Activated T-cell treated with anti-CD3 and anti-CD28 coated beads for 48 hours (primary cell): Measurements from ENCODE around the gene AP3D1.
A peak's percentile ranks its signal among the peaks of the same experiment; 100 is the strongest.

Experiments used
- DNase-seq: peaks from one replicate; pipeline ENCODE4 v3.0.0-alpha.2; 2020; ENCODE audit warnings: low read depth

The AP3D1 gene

GRCh38 chr19:2061495-2062388 lies 89.6 kb downstream of the AP3D1 start:
- peak; percentile 100 for DNase-seq

- DNase-seq, result no peak
These were observed 90.4 kb downstream of the AP3D1 start for GRCh38 chr19:2060884-2061494.

DNA sequence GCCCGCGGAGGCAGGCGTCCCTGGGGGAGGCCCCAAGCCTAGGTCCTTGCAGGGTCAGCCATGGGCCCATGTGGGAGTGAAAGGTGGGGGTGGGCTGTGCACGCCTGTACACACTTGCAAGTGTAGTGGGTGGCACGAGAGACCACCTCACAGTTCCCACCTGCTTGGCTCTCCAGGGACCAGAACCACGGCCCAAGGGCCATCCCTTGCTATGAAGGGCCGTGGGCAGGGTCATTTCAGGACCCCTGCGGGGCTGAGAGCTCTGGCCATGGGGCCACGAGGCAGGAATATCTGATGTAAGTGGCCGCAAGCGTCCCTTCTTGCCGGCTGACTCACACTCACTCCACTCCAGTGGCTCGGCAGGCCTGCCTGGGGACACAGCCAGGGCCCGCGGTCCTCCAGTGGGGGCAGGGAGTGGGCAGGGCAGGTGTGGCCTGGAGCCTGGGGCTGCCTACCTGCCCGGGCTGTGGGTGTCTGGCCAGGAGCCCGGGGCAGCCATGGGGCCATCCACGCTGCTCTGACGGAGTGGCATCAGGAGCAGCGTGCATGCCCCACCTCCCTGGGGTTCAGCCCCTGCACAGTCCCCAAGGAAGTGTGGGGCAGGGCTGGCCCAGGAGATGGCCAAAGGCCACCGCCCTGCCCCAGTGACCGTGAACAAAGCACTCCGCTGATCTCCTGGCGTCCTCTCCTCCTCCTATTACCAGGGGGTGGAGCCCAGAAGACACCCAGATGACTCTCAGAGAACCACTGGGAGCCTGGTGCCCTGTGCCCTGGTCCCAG lies 91.8 kb downstream of the AP3D1 start:
- no peak for DNase-seq

- DNase-seq, result no peak
These were observed 92.6 kb downstream of the AP3D1 start for GRCh38 chr19:2058570-2059421.

GRCh38 chr19:2057484-2058469 lies 93.6 kb downstream of the AP3D1 start:
- DNase-seq, result no peak

DNA sequence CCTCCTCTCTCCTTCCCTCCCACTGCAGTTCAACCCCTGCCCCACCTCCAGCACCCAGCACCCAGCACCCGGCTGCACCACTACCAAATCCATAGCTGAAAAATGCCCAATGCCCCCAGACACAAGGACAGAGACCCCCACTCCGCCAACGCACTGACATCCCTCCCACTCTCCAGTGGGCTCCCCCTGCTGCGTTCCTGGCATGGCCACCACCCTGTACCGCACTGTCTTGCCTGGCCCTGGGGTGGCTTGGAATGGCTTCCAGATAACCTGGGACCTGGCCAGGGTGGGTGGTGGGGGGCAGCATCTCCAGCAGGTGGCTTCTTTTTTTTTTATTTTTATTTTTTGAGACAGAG lies 94.6 kb downstream of the AP3D1 start:
- DNase-seq, result no peak

DNA sequence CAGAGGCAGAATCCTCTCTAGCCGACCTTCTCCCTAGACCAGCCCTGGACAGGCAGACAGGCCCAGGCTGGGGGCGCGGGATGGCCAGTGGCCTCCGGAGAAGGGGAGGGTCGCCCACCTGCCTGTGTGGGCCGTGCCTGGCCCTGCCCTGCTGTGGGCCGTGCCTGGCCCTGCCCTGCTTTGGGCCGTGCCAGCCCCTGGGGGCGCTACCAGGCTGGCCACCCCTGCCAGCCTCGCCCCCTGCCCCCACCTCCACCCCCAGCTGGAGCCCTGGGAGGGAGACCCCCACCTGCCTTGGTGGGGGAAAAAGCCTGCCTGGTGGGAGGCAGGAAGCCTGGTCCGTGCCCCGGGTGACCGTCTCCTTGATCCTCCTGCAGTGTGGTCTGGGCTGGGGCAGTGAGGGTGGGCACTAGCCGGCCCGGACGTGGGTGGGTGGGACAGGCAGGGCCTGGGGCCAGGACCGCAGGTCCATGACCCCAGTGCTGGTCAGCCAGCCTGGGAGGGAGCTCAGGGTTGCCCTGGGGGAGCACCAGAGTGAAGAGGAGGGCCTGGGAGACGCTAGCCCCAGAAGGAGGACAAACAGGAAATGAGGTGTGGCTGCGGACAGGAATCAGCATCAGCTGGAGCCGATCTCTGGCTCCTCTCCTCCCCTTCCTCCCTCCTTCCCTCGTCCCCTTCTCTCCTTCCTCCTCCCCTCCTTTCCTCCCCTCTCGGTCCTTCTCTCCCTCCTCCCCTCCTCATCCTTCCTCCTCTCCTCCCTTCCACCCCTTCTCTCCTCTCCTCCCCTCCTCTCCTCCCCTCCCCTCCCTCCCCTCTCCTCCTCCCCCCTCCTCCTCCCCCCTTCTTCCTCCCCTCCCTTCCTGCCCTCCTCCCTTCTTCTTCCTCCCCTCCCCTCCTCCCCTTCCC lies 95.2 kb downstream of the AP3D1 start:
- no peak for DNase-seq

DNA sequence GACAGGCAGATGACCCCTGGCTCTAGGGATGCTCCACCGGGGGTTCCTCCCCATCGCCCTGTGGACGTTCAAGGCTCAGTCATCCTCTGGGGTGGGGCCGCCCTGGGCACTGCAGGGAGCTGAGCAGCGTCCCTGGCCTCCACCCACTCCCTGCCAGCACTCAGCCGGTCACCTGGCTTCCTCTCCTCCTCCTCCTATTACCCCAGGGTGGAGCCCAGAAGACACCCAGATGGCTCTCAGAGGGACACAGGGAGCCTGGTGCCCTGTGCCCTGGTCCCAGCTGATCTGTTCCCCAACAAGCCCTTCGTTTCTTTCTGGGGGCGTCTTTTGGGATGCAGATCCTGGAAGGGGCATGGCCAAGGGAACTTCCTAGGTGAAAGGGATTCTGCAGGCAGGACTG lies 96.6 kb downstream of the AP3D1 start:
- DNase-seq, result no peak

GRCh38 chr19:2053601-2054389 lies 97.6 kb downstream of the AP3D1 start:
- DNase-seq, result no peak

DNA sequence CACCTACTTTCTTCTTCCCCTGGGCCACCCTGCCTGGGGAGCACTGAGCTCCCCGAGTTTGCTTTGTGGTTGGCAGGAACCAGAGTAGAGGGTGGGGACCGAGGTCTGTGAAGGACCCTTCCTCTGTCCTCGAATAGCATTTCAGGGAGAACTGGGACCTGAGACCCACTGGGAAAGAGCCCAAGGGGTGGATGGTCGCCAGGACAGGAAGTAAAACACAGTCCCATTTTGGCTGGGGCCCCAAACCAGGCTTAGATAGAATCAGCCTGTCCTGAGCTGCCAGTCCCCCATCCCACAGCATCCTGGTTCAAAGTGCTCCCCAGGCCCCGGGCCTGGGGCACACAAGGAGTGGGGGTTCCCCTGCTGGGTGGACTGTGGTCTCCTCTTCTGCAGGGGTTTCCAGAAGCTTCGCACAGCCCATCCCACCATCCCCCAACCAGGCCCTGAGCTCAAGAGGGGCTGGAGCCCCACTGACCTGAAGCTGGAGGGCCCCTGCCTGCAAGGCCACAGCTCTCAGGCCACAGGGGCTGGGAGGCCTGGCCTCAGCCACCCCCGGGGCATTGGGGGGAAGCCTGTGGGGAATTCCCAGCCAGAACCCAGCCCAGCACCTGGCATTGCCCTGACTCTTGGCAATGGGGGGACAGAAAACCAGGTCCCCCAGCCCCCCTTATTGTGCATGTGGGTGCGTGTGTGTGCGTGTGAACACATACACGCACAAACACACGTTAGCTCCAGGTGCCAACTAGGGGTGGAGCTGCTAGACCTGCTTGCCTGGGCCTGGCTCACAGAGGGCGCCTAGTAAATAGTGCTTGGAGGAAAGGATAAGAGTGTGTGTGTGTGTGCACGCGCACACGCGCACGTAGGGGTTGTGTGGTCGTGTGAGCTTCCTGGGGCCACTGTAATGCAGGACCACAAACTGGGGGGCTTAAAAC lies 99.3 kb downstream of the AP3D1 start:
- DNase-seq, result no peak

GRCh38 chr19:2050991-2051772 lies 100.2 kb downstream of the AP3D1 start, which contains the start of gene MKNK2:
Gene MKNK2 (minus strand): TSS chr19:2051244. CDS start chr19:2050851, 393 bp downstream.
- peak; percentile 95 for DNase-seq
